Retinal pigment epithelial cell (primary cell): Measurements from ENCODE around the gene FAM83F.
"Not testable (repeated sequence)": the region's sequence is repeated elsewhere in the genome, so short reads cannot be mapped to it uniquely, and the experiment has no call there.

ENCODE experiments used
- DNase-seq: peaks from one replicate; pipeline ENCODE4 v3.0.0-alpha.2; 2010; ENCODE audit warnings: low read depth
- H3K4me3 ChIP-seq: 2 replicates; pipeline ENCODE4 v1.5.1; 2011; ENCODE audit warnings: mild to moderate bottlenecking, low read length, control low read depth, moderate library complexity
- TF ChIP-seq, protein P1 (sequence below): conservative IDR thresholded peaks from 2 replicates; pipeline ENCODE4 v1.5.1; 2011; ENCODE audit warnings: low read depth, low read length, control low read depth, inconsistent platforms

Gene FAM83F

DNA sequence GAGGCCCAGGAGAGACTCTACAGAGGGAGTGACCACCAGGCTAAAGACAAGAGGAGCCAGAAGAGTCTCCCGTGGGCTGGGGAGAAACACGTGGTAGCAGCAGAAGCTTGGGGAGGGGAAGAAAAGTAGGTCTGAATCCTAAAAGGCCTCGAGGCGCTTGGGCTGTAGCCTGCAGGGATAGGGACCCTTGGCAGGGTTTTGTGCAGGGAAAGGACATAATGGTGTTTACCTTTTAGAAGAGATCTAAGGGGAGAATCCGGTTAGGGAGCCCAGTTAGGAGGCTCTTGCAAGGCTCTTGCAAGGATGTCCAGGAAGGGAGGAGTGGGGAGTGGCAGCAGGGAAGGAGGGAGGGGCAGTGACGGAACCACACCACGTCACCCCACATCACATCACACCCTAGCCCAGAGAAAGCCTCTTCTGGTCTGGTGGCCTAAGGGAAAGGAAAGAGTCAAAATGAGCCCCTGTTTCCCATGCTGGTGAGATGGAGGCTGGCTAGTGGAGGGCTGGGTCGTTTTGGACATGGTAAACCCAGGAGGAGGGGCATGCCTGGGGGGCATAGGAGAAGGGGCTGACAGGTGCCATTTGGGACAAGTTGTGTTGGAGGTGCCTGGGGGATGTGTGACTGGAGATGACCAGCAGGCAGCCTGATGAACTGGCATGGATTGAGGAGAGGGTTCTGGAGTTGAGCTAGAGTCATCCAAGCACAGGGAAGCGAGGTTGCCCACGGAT is 6.2 kb upstream of the FAM83F start:
- H3K4me3 ChIP-seq = no peak overlapping the region
- DNase-seq = no peak
- TF ChIP-seq, protein P1, sequence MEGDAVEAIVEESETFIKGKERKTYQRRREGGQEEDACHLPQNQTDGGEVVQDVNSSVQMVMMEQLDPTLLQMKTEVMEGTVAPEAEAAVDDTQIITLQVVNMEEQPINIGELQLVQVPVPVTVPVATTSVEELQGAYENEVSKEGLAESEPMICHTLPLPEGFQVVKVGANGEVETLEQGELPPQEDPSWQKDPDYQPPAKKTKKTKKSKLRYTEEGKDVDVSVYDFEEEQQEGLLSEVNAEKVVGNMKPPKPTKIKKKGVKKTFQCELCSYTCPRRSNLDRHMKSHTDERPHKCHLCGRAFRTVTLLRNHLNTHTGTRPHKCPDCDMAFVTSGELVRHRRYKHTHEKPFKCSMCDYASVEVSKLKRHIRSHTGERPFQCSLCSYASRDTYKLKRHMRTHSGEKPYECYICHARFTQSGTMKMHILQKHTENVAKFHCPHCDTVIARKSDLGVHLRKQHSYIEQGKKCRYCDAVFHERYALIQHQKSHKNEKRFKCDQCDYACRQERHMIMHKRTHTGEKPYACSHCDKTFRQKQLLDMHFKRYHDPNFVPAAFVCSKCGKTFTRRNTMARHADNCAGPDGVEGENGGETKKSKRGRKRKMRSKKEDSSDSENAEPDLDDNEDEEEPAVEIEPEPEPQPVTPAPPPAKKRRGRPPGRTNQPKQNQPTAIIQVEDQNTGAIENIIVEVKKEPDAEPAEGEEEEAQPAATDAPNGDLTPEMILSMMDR = no peak

DNA sequence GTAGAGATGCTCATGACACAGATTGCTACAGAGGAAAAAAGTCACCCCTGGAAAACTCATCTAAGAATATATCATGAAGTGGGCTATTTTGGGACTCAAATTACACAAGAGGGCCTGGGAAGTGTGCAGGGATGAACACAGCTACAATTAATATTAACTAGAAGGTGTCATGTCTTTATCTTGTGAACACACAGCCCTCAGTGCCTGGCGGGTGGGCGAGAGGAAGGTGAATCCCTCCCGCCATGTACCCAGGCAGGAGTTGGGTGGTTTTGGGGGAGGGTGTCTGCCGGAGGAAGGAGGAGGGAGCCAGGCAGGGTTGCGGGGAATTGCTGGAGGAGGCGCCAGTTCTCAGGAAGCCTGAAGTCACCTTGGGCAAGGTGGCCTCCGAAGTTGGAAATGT is 5.1 kb upstream of the FAM83F start:
- DNase-seq = no peak
- no peak overlapping the region for H3K4me3 ChIP-seq
- TF ChIP-seq, protein P1 = no peak

DNA sequence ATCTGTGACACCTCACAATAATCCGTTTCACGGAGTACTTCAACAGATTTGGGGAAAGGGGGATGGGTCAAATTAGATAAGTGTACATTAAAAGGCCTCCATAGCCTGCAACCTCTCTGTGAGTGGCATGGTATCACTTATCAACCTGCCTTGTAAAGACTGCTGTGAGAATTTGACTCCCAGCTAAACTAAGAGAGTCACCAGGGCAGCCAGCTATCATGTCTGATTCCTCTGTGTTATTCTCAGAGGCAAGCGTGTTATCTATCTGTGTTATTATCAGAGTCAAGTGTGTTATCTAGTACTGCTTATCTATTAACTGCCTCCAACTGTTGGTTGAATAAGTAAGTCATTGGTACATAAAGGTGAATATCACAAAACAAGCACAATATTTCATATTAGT is 4.1 kb upstream of the FAM83F start:
- no peak overlapping the region for H3K4me3 ChIP-seq
- TF ChIP-seq, protein P1 = no peak
- DNase-seq = no peak

DNA sequence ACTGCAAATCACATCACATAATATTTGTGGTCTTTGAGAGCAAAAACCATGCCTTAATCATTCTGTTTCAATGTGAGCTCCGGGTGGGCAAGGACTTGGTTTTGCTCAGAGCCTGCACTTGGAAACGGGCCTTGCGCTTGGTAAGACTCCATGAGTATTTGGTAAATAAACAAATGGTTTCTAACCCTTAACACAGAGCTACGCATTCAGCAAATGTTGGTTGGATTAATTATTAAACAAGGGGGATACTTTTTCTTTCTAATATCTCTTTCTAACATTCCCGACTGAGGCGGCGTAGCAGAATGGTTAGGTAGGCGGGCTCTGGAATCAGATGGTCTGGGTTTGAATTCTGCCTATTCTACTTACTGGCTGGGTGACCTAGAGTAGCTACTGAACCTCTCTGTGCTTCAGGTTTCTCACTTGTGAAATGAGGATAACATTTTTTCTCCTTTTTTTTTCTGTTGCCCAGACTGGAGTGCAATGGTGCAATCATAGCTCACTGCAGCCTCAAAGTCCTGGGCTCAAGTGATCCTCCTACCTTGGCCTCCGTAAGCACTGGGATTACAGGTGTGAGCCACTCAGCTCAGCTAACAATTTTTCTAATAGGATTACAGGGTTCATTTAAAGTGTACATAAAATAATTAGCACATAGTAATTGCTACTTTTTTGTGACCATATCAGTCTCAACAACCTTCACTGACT is 3.4 kb upstream of the FAM83F start:
- DNase-seq = no peak
- TF ChIP-seq, protein P1 = no peak
- H3K4me3 ChIP-seq = no peak overlapping the region

DNA sequence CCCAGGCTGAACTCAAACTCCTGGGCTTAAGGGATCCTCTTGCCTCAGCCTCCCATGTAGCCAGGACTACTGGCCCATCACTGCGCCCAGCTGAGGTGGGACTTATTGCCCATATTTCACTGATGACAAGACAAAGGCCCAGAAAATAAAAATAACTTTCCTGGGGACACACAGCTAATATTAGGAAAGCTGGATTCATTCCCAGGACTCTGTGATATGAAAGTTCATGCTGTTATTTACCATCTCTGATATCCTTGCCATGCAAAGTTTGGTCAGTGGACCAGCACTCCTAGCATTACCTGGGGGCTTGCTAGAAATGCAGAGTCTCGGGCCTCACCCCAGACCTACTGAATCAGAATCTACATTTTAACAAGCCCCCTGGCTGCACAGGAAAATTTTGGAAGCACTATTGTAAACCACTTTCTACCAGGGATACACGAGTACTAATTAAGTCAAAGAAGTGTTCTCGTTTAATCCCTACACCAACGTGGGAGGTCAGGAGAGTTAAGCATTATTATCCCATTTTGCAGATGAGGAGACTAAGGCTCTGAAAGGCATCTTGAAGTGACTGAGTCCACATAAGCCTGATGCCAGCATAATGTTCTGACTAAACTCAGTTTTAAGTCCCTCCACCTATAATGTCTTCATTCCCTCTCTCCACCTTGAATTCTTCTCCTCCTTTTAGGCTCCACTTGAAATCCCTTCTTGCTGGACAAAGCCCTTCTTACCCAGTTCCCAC is 2.5 kb upstream of the FAM83F start:
- no peak for DNase-seq
- TF ChIP-seq, protein P1 = no peak
- no peak overlapping the region for H3K4me3 ChIP-seq

DNA sequence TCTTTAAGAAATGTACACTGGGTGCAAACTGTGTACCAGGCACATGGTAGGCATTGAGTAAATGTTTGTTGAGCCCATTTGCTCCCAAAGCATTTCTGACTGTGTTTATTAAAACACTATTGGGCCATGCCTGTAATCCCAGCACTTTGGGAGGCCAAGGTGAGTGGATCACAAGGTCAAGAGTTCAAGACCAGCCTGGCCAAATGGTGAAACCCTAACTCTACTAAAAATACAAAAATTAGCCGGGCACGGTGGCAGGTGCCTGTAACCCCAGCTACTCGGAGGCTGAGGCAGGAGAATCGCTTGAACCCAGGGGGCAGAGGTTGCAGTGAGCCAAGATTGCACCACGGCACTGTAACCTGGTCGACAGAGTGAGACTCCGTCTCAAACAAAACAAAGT is 1.9 kb upstream of the FAM83F start:
- DNase-seq, H3K4me3 ChIP-seq: not testable (repeated sequence)

DNA sequence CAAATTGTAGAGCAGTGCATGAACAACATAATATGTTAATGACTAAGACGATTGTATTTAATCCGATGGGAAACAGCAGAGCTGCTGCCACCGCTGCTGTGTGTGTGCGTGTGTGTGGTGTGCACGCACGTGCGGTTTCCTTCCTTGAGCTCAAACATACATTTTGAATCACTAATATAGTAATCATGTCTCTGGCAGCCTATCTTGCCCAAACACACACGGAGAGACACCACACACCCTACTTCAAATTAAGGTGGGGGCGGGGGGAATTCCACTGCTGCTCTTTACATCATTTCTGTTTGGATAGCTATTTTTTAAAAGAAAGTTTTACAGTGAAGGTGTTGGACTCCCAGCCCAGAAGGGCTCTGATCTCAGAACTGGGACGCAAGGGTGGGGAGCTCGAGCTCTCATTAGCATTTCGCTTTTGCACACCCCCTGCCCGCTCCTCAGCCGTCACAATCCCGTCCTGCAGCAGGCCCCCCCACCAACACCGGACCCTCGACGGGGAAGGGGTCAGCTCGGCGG is 651 bp upstream of the FAM83F start:
- DNase-seq = no peak
- TF ChIP-seq, protein P1 = no peak
- peak overlapping the region; percentile 3 for H3K4me3 ChIP-seq
